MG63 (cell line): Measurements from ENCODE around the gene NCSTN. TPM values are rescaled to one million over a fixed set of nuclear protein-coding genes. Genes with fewer than 3 reads are reported as not detected.
"Not testable (repeated sequence)": the region's sequence is repeated elsewhere in the genome, so short reads cannot be mapped to it uniquely, and the experiment has no call there.

Source experiments
- DNase-seq: peaks from one replicate; pipeline ENCODE4 v3.0.0-alpha.2; 2020
- H3K27me3 ChIP-seq: fragments of 250-450 bp; sonication (Bioruptor Pico); 2 replicates; pipeline ENCODE4 v1.5.1; 2020; ENCODE audit warnings: mild to moderate bottlenecking, moderate library complexity
- H3K36me3 ChIP-seq: fragments of 250-450 bp; sonication (Bioruptor Pico); 2 replicates; pipeline ENCODE4 v1.5.1; 2020; ENCODE audit warnings: mild to moderate bottlenecking, moderate library complexity
- H3K4me3 ChIP-seq: fragments of 250-450 bp; sonication (Bioruptor Pico); 2 replicates; pipeline ENCODE4 v1.5.1; 2020; ENCODE audit warnings: mild to moderate bottlenecking, moderate library complexity
- H3K9me3 ChIP-seq: fragments of 250-450 bp; sonication (Bioruptor Pico); 2 replicates; pipeline ENCODE4 v1.5.1; 2020; ENCODE audit warnings: mild to moderate bottlenecking, moderate library complexity
- total RNA-seq: library from RNA; depleted of rRNA; stranded (reverse); fragments of >200 nt; shearing (Covaris generic); gene quantifications from 2 replicates; pipeline ENCODE4 v1.2.3, GENCODE V29; 2014; ENCODE audit warnings: low replicate concordance

The NCSTN gene
- total RNA-seq, 1 experiment from 2014 or later: 50.6 TPM

GRCh38 chr1:160384812-160385211 lies 41.6 kb downstream of the NCSTN start:
- H3K9me3 ChIP-seq, DNase-seq, H3K36me3 ChIP-seq, H3K27me3 ChIP-seq, H3K4me3 ChIP-seq: not testable (repeated sequence)

GRCh38 chr1:160388406-160388805 lies 45.2 kb downstream of the NCSTN start:
- not testable (repeated sequence) for H3K27me3 ChIP-seq, H3K9me3 ChIP-seq, H3K36me3 ChIP-seq, H3K4me3 ChIP-seq, DNase-seq

- Histone ChIP-seq H3K36me3 (no peaks in the 10 kb centered on the region), H3K4me3 (no peak overlapping the region), H3K9me3 (no peaks in the 10 kb centered on the region), H3K27me3 (peaks cover 3% of the 10 kb centered on the region; the same call in 1 of the 2 replicates)
- DNase-seq: no peak
Measured at GRCh38 chr1:160394673-160395072, 51.5 kb downstream of the NCSTN start.

DNA sequence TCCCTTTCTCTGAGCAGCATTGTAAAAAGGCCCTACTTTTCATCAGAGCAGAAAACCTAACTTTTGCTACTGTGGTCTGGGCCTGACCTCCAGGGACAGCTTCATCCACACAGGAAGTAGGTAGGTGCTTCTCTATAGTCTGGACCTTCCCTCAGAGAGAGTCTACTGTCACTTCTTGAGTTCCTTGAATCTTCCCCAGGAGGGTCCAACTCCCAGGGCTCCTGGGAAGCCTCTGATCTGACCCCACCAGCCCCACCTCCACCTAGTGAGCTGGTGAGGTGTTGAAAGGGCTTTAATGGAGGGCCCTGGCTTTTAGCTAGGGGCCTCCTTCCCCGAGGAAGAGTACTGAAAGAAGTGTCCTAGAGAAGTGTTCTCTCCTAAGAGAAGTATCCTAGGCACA lies 54.5 kb downstream of the NCSTN start:
- Histone ChIP-seq H3K4me3 (no peak overlapping the region), H3K27me3 (peaks cover 13% of the 10 kb centered on the region), H3K36me3 (no peaks in the 10 kb centered on the region), H3K9me3 (no peaks in the 10 kb centered on the region)
- DNase-seq: no peak

- Histone ChIP-seq H3K36me3 (no peaks in the 10 kb centered on the region), H3K4me3 (no peak overlapping the region), H3K27me3 (peaks cover 13% of the 10 kb centered on the region), H3K9me3 (no peaks in the 10 kb centered on the region)
- DNase-seq: no peak
Measured at GRCh38 chr1:160398823-160399222, 55.6 kb downstream of the NCSTN start.

DNA sequence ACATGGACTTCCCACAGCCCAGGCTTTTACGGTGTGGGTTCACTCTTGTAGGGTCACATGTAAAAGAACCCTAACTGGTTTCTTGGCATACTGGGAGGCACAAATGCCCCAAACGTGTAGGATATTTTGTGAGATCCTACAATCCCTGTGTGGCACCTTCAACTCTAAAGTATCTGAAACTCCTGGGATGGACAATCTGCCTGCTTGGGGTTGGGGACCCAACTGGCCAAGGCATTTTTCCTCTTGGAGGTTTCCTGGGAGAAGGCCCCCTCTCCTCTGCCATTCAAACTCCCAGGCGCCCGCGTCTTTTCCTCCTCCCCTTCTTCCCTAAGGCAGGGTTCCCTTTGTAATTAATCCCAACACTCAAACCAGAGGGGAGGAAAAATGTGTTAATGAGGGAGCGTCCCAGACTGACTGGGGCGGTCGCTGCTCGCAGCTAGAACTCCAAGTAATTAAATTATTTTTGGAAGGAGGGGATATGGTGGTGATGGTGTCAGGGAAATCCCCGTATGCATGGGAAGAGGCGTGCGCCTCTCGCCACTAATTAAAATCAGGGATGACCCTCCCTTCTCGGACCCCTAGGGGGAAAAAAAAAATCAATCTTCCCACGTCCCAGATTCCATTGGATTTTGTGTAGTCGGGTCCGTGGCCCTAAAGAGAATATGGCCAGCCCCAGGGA lies 56.5 kb downstream of the NCSTN start:
- Histone ChIP-seq H3K27me3 (peaks cover 13% of the 10 kb centered on the region), H3K9me3 (no peaks in the 10 kb centered on the region), H3K4me3 (peak overlapping the region; percentile 48), H3K36me3 (no peaks in the 10 kb centered on the region)
- no peak for DNase-seq

DNA sequence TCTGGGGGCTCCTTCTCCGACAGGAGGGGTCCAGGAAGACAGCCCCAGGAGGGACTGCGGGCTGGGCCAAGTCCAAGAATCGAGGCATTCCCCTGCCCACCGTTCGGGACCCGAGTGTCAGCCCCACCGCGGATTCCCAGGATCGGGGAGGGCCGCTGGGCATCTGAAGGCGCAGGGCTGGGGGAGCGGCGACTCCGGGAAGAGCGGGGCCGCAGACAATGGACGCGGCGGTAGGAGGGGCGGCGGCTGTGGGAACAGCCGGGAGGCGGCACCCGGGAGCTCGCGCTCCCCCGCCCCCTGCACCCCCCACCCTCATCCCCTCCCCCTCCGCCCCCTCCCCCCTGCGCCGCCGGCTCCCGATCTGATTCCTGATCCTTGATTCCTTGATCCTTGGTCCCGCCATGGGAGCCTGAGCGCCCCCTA lies 57.1 kb downstream of the NCSTN start, which contains the start of gene VANGL2:
Gene VANGL2 (plus strand): TSS at position 342 of the 423 bp plus-strand sequence. CDS start 15,274 bp downstream, outside the sequence.
- peaks cover 13% of the 10 kb centered on the region for H3K27me3 ChIP-seq
- peak within 1 kb of the TSS; percentile 48 for H3K4me3 ChIP-seq
- no peaks in the 10 kb centered on the region for H3K36me3 ChIP-seq
- peak; percentile 63 for DNase-seq
- H3K9me3 ChIP-seq: no peaks in the 10 kb centered on the region

DNA sequence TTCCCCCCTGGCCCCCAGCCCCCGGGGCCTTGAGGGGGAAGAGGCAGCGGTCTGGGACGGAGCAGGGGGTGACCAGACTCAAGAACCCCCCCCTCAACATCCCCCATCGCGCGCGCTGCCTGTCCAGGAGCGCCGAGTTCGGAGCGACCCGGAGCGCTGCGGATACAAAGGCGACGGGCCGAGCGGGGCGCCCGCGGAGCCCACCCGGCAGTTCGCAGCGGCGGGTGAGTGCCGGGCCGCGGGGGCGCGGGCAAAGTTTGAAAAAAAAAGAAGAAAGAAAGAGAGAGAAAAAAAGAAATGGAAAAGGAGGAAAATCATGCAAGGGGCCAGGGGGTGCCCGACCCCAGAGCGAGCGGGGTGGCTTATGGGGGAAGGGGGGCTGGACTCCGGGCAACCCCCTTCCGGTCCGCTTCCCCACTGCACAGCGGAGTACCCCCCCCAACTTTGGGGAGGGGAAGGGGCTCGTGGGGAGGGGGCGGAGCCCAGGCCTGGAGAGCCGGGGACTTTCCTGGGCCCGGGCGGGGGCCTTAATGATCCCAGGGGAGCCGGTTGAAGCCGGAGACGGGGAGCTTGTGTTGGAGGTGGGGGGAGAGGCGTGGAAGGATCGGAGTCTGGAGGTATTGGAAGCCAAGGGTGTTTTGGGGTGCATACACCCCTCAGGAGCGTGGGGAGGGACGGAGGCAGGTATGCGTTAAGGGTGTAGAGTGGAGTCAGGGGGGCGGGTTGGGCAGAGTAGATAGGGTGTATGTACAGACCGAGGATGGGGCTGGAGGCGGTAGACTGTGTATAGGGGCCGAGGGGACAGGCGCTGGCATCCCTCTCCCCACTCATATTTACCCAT lies 57.7 kb downstream of the NCSTN start:
- Histone ChIP-seq H3K4me3 (peak overlapping the region; percentile 48), H3K27me3 (peaks cover 11% of the 10 kb centered on the region), H3K36me3 (no peaks in the 10 kb centered on the region), H3K9me3 (no peaks in the 10 kb centered on the region)
- no peak for DNase-seq

DNA sequence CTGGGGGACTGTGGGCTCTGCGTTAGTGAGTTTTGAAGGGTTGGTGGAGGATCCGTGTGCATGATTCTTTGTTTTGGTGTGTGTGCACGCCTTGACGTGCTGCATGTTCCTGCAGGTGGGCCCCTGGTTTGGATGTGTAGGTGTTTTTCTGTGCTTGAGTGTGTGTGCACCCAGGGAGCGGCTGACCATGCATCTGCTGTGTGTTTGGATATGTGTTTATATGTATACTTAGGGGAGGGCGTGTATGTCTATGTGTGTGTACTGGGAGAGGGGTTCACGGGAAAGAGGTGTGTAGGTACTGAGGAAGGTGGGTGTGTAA lies 58.3 kb downstream of the NCSTN start:
- Histone ChIP-seq H3K27me3 (peaks cover 11% of the 10 kb centered on the region), H3K4me3 (no peak overlapping the region; the same call in 1 of the 2 replicates)

DNA sequence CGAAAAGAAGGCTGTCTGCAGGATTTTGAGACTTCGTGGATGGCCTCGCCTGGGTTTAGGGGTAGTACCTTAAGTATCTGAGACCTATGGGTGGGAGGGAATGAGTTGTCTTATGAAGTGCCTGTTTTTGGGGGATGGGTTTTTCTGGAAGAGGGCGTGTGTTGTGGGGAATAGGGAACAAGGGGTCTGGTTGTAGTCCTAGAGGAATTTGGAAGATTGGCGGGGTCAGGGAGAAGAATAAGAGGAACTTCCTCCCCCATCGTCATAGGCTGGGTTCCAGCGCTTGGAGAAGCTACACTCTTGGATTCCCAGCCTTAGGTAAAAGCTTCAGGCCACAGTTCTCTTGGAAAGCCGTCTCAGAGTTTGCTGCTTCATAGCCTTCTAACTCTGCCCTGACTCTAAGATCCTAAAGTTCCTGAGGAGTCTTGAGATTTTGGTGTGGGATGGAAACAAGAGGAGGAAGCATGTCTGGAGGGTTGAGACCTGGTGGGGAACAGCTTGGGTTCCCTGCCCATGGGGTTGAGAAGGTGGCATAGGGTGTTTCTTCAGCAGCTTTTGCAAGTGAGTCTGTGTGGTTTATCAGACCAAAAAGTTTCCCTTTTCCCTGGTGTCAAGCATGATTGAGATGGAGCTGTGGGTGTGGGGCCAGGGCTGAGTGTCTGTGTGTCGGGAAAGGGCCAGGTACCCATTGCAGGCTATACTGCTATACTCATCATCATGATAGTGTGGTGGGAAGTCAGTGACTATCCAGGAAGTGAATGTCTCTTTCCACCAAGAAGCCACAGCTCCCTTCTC lies 59.0 kb downstream of the NCSTN start:
- Histone ChIP-seq H3K27me3 (peaks cover 11% of the 10 kb centered on the region), H3K9me3 (no peaks in the 10 kb centered on the region), H3K36me3 (no peaks in the 10 kb centered on the region), H3K4me3 (no peak overlapping the region)
- no peak for DNase-seq

More for the DNA sequence above, 58.3 kb downstream of the NCSTN start:
- Histone ChIP-seq H3K36me3 (no peaks in the 10 kb centered on the region), H3K9me3 (no peaks in the 10 kb centered on the region)
- DNase-seq: no peak

DNA sequence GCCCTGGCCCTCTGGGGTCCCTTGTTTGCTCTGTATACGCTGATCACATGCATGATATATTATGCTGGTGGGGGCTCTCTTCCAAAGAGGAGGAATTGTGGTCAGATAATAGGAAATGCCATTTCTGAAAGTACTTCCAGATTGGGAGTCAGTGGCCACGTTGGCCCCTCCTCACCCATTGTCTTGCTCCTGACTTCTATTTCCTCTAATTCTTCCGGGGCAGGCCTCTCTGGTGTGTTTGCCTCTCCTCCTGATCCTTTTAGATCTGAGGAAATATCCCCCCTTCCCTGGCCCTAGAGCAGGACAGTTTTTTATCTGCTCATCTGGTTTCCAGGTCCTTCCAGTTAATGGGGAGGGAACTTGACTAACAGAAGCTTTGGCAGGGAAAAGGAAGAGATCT lies 60.1 kb downstream of the NCSTN start:
- Histone ChIP-seq H3K4me3 (no peak overlapping the region), H3K36me3 (no peaks in the 10 kb centered on the region), H3K9me3 (no peaks in the 10 kb centered on the region), H3K27me3 (peaks cover 11% of the 10 kb centered on the region)
- DNase-seq: no peak

DNA sequence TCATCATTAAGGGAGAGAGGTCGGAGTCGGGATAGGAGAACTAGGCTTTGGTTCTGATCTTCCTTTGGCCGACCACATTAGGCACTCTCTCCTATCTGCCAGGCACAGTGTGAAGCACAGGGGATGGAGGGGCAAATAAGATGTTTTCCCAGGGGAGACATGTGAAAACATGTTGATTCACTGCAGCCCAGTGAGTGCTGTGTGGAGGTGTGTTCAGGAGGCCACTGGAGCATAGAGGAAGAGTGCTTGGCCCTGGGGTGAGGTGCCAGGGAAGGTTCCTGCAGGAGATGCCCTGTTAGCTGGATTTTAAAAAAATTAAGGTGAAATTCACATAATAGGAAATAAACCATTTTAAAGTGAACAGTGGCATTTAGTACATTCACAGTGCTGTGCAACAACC lies 60.9 kb downstream of the NCSTN start:
- DNase-seq: no peak
- Histone ChIP-seq H3K4me3 (no peak overlapping the region), H3K27me3 (peaks cover 11% of the 10 kb centered on the region), H3K9me3 (no peaks in the 10 kb centered on the region), H3K36me3 (no peaks in the 10 kb centered on the region)

DNA sequence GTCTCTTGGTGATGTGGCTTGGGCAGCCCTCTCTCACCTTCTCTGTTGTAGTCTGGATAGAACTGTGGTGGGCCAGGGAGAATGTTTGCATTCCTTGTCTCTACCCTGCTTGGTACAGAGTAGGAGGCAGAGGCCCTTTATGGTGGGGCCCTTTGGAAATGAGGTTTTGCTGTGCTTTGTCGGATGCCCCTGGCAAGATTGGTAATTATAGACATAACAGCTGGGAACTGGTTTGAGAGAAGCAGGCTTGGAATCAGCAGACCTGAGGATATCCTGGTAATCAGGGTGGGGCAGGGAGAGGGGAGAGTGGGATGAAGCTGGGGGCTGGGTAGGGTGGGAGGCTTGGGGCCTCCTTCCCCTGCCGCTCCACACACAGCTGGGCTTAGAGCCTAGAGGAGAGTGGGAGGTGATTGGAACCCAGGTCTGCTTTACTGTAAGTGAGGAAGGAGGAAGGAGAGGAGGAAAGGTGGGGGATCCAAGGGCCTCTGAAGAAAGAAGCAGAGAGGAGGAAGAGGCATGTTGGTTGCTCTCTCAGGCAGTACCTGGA lies 62.2 kb downstream of the NCSTN start:
- no peak for DNase-seq
- Histone ChIP-seq H3K27me3 (peaks cover 11% of the 10 kb centered on the region), H3K4me3 (no peak overlapping the region), H3K9me3 (no peaks in the 10 kb centered on the region), H3K36me3 (no peaks in the 10 kb centered on the region)

DNA sequence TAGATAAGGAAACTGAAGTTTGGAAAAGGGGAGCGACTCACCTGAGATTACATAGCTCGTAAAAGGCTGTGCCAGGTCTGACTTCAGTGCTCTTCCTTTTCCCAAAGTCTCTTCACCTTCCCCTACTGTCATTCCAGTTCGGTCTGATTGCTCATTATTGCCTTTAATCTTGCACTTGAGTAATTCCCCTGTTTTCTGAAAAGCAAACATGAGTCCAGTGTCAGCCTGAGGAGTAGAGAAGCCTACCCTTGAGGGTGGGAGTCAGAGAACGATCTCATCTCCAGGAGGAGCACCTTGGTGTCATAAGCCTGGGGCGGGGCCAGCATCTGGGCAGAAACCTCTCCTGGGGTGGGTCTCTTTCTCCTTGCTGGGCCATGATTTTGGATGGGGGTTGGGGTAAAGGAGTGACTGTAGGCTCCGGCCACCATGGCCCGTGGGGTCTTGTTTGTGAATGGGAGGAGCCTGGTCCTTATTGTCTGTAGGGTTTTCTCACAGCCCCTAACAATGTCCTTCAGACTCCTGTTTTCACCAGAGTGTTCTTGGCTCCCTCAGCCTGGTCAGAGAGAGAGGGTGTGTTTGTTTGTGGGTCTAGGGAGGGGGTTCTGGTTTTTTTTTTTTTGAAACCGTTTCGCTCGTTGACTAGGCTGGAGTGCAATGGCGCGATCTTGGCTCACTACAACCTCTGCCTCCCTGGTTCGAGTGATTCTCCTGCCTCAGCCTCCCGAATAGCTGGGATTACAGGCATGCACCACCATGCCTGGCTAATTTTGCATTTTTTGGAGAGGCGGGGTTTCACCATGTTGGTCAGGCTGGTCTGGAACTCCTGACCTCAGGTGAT lies 63.2 kb downstream of the NCSTN start:
- no peaks in the 10 kb centered on the region for H3K36me3 ChIP-seq
- no peak for DNase-seq
- H3K4me3 ChIP-seq: no peak overlapping the region
- peaks cover 2% of the 10 kb centered on the region; the same call in 1 of the 2 replicates for H3K27me3 ChIP-seq
- H3K9me3 ChIP-seq: no peaks in the 10 kb centered on the region

GRCh38 chr1:160407839-160408801 lies 64.9 kb downstream of the NCSTN start:
- Histone ChIP-seq H3K4me3 (no peak overlapping the region), H3K27me3 (no peaks in the 10 kb centered on the region), H3K9me3 (no peaks in the 10 kb centered on the region), H3K36me3 (no peaks in the 10 kb centered on the region)
- peak; percentile 45 for DNase-seq
